Measurements from ENCODE around the gene HPSE2.

DNA sequence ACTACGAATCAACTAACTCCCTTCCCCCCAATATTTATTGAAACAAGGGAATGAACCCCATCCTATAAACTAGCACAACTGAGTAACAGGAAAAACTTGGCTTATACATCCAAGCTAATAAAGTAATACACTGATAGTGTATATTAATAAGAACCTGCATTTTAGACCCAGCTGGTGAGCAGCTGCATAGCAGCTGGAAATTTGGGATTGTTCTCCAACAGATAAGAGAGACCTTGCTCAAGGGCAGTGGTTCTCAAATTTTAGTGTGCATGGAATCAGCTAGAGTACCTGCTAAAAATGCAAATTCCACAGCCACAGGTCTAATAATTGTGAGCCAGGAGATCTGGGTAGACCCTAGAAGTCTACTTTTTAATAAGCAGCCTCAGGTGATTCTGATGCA, 404.3 kb downstream of the HPSE2 start:
- no peak for TF ChIP-seq EZH2 (IDR thresholded peaks at IDR 0.05; ENCODE audit: borderline replicate concordance, insufficient read depth, low read depth, low read length, poor library complexity, severe bottlenecking)
- TF ChIP-seq, protein P1, sequence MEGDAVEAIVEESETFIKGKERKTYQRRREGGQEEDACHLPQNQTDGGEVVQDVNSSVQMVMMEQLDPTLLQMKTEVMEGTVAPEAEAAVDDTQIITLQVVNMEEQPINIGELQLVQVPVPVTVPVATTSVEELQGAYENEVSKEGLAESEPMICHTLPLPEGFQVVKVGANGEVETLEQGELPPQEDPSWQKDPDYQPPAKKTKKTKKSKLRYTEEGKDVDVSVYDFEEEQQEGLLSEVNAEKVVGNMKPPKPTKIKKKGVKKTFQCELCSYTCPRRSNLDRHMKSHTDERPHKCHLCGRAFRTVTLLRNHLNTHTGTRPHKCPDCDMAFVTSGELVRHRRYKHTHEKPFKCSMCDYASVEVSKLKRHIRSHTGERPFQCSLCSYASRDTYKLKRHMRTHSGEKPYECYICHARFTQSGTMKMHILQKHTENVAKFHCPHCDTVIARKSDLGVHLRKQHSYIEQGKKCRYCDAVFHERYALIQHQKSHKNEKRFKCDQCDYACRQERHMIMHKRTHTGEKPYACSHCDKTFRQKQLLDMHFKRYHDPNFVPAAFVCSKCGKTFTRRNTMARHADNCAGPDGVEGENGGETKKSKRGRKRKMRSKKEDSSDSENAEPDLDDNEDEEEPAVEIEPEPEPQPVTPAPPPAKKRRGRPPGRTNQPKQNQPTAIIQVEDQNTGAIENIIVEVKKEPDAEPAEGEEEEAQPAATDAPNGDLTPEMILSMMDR (IDR thresholded peaks at IDR 0.05), result no peak
